ENCODE results near the gene IGF2BP2. TPM values are rescaled to one million over a fixed set of nuclear protein-coding genes. Genes with fewer than 3 reads are reported as not detected.
A peak's percentile ranks its signal among the peaks of the same experiment; 100 is the strongest.
"Not testable (repeated sequence)": the region's sequence is repeated elsewhere in the genome, so short reads cannot be mapped to it uniquely, and the experiment has no call there.

The IGF2BP2 gene
- total RNA-seq, 1 donor from 2014 or later = 18.5 TPM

- intact Hi-C loops (cut with DNase I) = no loop called here
- no peak for DNase-seq (ENCODE audit: low spot score)
These were observed 124.9 kb downstream of the IGF2BP2 start for GRCh38 chr3:185699927-185700326.

GRCh38 chr3:185697228-185697627 lies 127.6 kb downstream of the IGF2BP2 start:
- intact Hi-C loops (cut with DNase I); DNase-seq (ENCODE audit: low spot score): not testable (repeated sequence)

GRCh38 chr3:185696039-185696438 lies 128.8 kb downstream of the IGF2BP2 start:
- intact Hi-C loops (cut with DNase I) = no loop called here
- DNase-seq (ENCODE audit: low spot score) = no peak

GRCh38 chr3:185693985-185694653 lies 130.7 kb downstream of the IGF2BP2 start:
- DNase-seq (ENCODE audit: low spot score) = no peak
- intact Hi-C loops (cut with DNase I) = no loop called here

GRCh38 chr3:185691622-185692021 lies 133.2 kb downstream of the IGF2BP2 start:
- DNase-seq (ENCODE audit: low spot score) = no peak
- intact Hi-C loops (cut with DNase I) = no loop called here

- DNase-seq (ENCODE audit: low spot score) = no peak
- intact Hi-C loops (cut with DNase I) = no loop called here
These were observed 137.5 kb downstream of the IGF2BP2 start for GRCh38 chr3:185687271-185687878.

GRCh38 chr3:185685231-185686035 lies 139.4 kb downstream of the IGF2BP2 start:
- no peak for DNase-seq (ENCODE audit: low spot score)
- intact Hi-C loops (cut with DNase I) = no loop called here

- intact Hi-C loops (cut with DNase I) = no loop called here
- DNase-seq (ENCODE audit: low spot score) = no peak
These were observed 144.6 kb downstream of the IGF2BP2 start for GRCh38 chr3:185680231-185680630.

GRCh38 chr3:185678027-185678426 lies 146.8 kb downstream of the IGF2BP2 start:
- intact Hi-C loops (cut with DNase I) = no loop called here

GRCh38 chr3:185677146-185677829 lies 147.6 kb downstream of the IGF2BP2 start:
- intact Hi-C loops (cut with DNase I) = no loop called here
- no peak for DNase-seq (ENCODE audit: low spot score)

More at GRCh38 chr3:185678027-185678426, 146.8 kb downstream of the IGF2BP2 start:
- no peak for DNase-seq (ENCODE audit: low spot score)

- DNase-seq (ENCODE audit: low spot score) = no peak
- intact Hi-C loops (cut with DNase I) = loop anchor here (10.0 kb wide), 1 partner anchor 277 kb away; no protein-coding TSS in a partner anchor
These were observed 157.3 kb downstream of the IGF2BP2 start for GRCh38 chr3:185667574-185667973.

- DNase-seq (ENCODE audit: low spot score) = no peak
- intact Hi-C loops (cut with DNase I) = loop anchor here (10.0 kb wide), 1 partner anchor 281 kb away; no protein-coding TSS in a partner anchor
These were observed 160.9 kb downstream of the IGF2BP2 start for GRCh38 chr3:185663929-185664328.

GRCh38 chr3:185661772-185662171 lies 163.1 kb downstream of the IGF2BP2 start:
- intact Hi-C loops (cut with DNase I) = loop anchor here (10.0 kb wide), 1 partner anchor 283 kb away; no protein-coding TSS in a partner anchor
- no peak for DNase-seq (ENCODE audit: low spot score)

- DNase-seq (ENCODE audit: low spot score) = not testable (repeated sequence)
These were observed 163.5 kb downstream of the IGF2BP2 start for GRCh38 chr3:185661296-185661695.

GRCh38 chr3:185659942-185660921 lies 164.6 kb downstream of the IGF2BP2 start:
- intact Hi-C loops (cut with DNase I) = loop anchor here (1.0 to 10.0 kb wide), 2 partner anchors 111 to 285 kb away; no protein-coding TSS in a partner anchor
- peak; percentile 83 for DNase-seq (ENCODE audit: low spot score)

More at GRCh38 chr3:185661296-185661695, 163.5 kb downstream of the IGF2BP2 start:
- intact Hi-C loops (cut with DNase I) = loop anchor here (10.0 kb wide), 1 partner anchor 284 kb away; no protein-coding TSS in a partner anchor

GRCh38 chr3:185658943-185659342 lies 165.9 kb downstream of the IGF2BP2 start:
- DNase-seq (ENCODE audit: low spot score) = no peak
- intact Hi-C loops (cut with DNase I) = no loop called here

- no peak for DNase-seq (ENCODE audit: low spot score)
- intact Hi-C loops (cut with DNase I) = no loop called here
These were observed 166.3 kb downstream of the IGF2BP2 start for GRCh38 chr3:185658504-185658912.
